GM12873 (cell line): ENCODE measurements around the gene DLEU7.

Experiments used
- TF ChIP-seq, protein P1 (sequence below): IDR thresholded peaks from 2 replicates; pipeline ENCODE4 v1.5.1; 2012; ENCODE audit warnings: low read depth, mild to moderate bottlenecking, moderate library complexity, low read length, control low read depth; ENCODE audit not compliant: insufficient read depth; ENCODE audit errors: missing control alignments

The DLEU7 gene

DNA sequence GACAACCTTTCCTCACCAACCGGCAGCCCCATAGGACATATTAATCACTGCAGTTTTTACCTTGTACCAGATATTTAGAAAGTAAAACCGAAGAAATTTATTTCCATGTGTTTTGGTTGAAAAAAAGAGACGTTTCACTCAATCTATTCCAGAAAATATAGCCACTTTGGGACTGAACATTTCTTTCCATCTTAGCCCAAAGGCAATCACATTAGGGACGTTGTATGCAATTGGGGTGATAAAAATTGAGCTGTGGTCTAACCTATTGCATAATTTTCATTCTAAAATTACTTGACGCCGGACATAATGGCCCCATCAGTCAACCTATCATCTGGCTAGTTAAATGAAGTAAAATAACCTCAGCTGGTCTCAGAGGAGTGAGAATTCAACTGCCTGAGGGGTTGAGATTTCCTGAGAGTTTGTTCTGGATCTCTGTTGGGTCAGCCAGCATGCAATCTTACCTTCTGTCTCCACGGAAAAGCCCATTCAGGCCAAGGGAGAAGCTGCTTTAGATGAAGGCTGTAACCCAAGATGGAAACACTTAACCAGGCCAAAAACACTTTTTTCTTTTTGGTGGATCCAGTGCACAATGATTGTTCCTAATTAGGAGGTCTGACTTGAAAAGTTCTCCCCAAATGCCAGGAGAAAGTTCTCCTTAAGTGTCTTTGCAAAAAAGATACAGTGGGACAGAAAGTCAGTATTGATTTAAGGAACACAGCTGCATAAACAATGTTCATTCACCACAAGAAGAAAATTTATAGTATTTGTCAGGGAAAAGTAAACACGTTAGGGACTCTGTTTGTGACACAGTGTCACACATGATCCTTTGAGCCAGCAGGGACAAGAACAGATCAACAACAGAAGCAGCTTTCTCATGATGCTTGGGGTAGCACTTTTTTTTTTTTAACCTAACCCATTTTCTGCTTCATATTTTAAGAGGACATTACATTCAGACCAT is 34.1 kb downstream of the DLEU7 start:
- TF ChIP-seq, protein P1, sequence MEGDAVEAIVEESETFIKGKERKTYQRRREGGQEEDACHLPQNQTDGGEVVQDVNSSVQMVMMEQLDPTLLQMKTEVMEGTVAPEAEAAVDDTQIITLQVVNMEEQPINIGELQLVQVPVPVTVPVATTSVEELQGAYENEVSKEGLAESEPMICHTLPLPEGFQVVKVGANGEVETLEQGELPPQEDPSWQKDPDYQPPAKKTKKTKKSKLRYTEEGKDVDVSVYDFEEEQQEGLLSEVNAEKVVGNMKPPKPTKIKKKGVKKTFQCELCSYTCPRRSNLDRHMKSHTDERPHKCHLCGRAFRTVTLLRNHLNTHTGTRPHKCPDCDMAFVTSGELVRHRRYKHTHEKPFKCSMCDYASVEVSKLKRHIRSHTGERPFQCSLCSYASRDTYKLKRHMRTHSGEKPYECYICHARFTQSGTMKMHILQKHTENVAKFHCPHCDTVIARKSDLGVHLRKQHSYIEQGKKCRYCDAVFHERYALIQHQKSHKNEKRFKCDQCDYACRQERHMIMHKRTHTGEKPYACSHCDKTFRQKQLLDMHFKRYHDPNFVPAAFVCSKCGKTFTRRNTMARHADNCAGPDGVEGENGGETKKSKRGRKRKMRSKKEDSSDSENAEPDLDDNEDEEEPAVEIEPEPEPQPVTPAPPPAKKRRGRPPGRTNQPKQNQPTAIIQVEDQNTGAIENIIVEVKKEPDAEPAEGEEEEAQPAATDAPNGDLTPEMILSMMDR = no peak

DNA sequence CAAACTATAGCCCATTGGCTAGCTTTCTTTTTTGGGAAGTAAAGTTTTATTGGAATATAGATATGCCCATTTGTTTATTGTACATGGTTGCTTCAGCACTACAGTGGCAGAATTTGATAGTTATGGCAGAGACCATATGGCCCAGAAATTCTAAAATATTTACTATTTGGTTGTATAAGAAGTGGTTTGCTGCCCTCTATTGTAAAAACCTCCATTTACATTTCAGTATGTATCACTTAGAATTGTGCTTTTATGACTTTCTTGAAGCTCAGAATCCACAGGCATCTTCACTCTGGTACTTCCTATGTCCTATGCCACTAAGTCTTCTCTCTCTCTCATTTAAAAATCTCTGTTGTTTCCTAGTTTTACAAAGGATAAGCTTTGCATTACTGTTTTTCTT is 37.7 kb downstream of the DLEU7 start:
- TF ChIP-seq, protein P1 = no peak

DNA sequence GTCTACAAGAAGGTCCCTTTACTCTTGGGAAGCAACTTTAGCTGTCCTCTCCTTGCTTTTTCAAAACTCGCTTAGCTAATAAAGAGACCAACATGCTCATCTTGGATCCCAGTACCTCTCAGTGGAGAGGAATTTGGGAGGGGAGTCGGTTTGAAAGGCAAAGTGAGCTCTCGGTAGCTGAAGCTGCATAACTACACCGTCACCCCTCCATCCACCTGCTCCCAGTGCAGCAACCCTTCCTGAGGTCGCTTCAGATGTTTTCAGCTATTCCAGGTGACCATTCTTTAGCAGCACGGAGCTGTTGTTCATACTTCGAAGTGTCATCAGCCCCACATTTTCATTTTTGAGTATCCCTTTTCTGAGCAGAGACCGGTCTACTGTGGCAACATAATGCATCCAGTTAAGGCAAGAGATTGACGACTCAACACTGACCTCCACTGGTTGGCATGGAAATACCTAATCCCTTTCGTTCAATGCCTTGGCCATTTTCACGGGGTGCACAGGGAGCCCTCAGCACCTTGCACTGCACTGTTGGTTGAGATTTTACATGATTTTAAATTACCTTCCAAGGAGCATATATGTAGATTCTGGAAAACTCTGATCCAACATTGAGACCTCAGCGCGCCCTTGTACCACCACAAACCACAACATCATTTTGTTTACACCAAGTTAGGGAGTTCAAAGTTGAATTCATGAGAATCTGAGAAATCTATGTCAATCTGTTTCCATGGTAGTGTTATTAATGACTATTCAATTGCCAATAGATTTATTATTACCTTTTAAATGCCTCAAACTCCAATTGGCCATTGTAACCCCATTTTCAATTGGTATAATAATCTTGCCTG is 42.2 kb downstream of the DLEU7 start:
- TF ChIP-seq, protein P1 = peak; percentile 87

DNA sequence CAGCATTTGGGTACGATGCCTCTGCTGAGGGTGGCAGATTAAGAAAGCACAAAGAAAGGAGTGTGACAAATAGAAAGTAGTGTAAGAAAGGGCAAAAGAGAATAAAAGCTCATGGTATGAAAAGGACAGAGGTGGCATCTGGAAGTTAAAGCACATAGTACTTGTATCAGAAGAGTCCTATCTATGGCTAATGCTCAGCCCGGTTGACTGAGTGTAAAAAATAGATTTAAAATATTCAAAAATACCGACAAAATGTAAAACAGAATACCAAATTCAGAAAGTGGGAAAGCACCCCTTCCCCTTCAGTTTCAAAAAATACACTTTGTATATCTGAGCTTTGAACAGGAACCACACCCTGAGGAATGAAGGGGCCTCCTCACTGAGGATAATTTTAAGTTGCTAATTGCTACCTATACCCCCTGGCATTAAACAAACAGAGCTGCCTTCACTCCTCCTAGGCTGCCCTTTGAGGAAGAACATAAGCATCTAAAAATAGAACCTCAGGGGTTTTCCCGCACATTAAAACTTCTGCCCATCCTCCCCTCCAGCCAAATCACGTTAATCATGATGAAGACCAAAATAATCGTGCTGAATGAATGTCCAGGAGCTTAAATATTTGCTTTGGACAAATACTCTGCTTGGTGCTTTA is 43.3 kb downstream of the DLEU7 start:
- TF ChIP-seq, protein P1 = no peak

DNA sequence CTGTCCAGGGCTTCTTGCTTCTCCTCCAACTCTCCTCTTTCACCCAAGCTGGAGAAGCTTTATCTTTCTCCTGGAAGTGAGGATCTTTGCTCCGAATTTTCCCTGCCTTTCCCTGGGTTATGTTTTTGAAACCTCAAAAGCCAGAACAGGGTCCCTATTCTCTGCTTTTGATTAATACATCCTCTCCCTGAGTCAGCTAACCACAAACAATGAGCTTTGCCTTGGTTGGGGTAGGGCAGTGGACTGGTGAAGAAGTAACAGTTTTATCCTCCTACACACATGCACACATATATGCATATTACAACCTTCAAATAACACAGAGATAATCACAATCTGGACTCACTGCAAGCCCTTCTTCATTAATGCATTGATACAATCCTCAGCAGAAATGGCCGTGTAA is 44.6 kb downstream of the DLEU7 start:
- TF ChIP-seq, protein P1 = no peak

DNA sequence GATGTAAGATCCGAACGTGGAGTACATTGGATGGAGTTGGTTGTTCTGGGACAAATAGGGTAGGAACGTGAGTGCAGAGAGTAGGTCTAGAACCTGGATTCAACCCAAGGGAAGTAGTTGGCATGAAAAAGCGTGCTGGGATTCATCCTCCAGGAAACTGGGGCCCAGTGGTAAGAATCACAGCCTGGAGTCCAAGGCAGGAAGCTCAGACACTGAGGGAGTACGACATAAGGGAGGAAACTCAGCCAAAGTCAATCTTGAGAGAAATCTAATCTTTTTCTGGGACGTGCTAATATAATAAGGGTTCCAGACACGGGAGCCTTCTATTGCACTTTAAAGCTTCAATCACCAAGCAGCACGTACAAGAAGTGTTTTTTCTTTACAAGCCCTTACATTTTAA is 46.4 kb downstream of the DLEU7 start:
- TF ChIP-seq, protein P1 = no peak
